Vagina (tissue), 2 donors: Measurements from ENCODE around the gene LPGAT1. TPM values are rescaled to one million over a fixed set of nuclear protein-coding genes. Genes with fewer than 3 reads are reported as not detected.

Source experiments
- DNase-seq, 2 donors: peaks; one replicate each; pipeline ENCODE4 v3.0.0-alpha.2; 2017; ENCODE audit errors: extremely low spot score in 2 of 2
- H3K27ac ChIP-seq: fragments of 200-600 bp; sonication (generic); one replicate; pipeline ENCODE4 v1.5.1; 2019
- H3K27me3 ChIP-seq: fragments of 200-600 bp; sonication (generic); one replicate; pipeline ENCODE4 v1.5.1; 2019
- H3K36me3 ChIP-seq, 2 donors: fragments of 200-600 bp; sonication (generic); one replicate each; pipeline ENCODE4 v1.5.1; 2017 to 2019
- H3K4me1 ChIP-seq: fragments of 200-600 bp; sonication (generic); one replicate; pipeline ENCODE4 v1.5.1; 2019
- H3K4me3 ChIP-seq, 2 donors: fragments of 200-600 bp; sonication (generic); 1 replicate in 1 of 2; 2 replicates in 1 of 2; pipeline ENCODE4 v1.5.1; 2016 to 2019
- H3K9me3 ChIP-seq: fragments of 200-600 bp; sonication (generic); one replicate; pipeline ENCODE4 v1.5.1; 2019
- POLR2A ChIP-seq, 2 donors: fragments of 450-650 bp; IDR thresholded peaks; one replicate each; pipeline ENCODE4 v1.6.1; 2017; ENCODE audit warnings: antibody characterized with exemption in 2 of 2, mild to moderate bottlenecking in 2 of 2, moderate library complexity in 2 of 2
- POLR2AphosphoS5 ChIP-seq, 2 donors: sonication (generic); formaldehyde crosslinking; IDR thresholded peaks; one replicate each; pipeline ENCODE4 v1.9.0; 2017; ENCODE audit warnings: antibody characterized with exemption in 2 of 2, mild to moderate bottlenecking in 2 of 2, low read depth in 1 of 2; ENCODE audit not compliant: insufficient read depth in 1 of 2
- intact Hi-C: fragments of 100-400 bp; cut with DNase I; formaldehyde crosslinking; loops from one replicate; pipeline ENCODE4 v1.15.1; 2023
- total RNA-seq: library from RNA; depleted of rRNA; stranded (reverse); fragments of >200 nt; gene quantifications from one replicate; pipeline ENCODE4 v1.2.3, GENCODE V29; 2016
- TF ChIP-seq, protein P1 (sequence below), 3 experiments: fragments of 450-650 bp in 2 of 3; fragments of 200-600 bp in 1 of 3; sonication (generic) in 1 of 3; IDR thresholded peaks; one replicate each; pipeline ENCODE4 v1.5.1; 2017 to 2019; ENCODE audit warnings: antibody characterized with exemption in 3 of 3, mild to moderate bottlenecking in 2 of 3, moderate library complexity in 2 of 3

LPGAT1 gene
- total RNA-seq, 1 donor from 2014 or later: 63.8 TPM

DNA sequence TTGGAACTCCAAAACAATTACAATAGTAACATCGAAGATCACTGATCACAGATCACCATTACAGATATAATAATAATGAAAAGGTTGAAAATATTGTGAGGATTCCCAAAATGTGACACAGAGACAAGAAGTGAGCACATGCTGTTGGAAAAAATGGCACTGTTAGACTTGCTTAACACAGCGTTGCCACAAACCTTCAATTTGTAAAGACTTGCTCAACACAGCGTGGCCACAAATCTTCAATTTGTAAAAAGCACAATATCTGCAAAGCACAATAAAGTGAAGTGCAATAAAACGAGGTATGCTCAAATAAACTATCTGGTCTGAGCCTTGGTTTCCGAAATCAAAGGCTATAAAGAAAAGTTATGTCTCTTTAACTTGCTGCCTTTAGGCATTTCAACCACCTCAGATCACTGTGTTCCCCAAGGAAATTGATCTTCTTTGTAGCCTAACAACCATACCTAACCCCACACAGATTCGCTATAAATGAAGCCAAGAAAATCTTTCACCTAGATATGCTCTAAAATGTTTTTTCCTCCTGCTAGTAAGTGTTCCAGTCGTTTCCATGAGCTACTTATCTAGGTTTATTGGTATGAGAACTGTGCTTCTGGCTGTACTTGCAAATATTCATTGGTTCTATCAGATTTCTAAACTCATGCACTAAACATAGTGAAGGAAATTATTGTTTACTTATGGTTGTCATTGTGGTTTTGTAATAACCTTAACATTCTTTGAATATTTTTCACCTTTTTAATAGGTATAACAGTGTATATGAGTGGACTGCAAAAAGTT is 13.1 kb upstream of the LPGAT1 start:
- DNase-seq: no peak
- no peaks in the 10 kb centered on the region for H3K36me3 ChIP-seq
- H3K9me3 ChIP-seq: no peaks in the 10 kb centered on the region
- intact Hi-C loops: no loop called here
- TF ChIP-seq POLR2A (IDR thresholded peaks at IDR 0.05) (no peak), POLR2AphosphoS5 (IDR thresholded peaks at IDR 0.05; ENCODE audit: insufficient read depth in 1 of 2, low read depth in 1 of 2) (no peak)
- TF ChIP-seq, protein P1, sequence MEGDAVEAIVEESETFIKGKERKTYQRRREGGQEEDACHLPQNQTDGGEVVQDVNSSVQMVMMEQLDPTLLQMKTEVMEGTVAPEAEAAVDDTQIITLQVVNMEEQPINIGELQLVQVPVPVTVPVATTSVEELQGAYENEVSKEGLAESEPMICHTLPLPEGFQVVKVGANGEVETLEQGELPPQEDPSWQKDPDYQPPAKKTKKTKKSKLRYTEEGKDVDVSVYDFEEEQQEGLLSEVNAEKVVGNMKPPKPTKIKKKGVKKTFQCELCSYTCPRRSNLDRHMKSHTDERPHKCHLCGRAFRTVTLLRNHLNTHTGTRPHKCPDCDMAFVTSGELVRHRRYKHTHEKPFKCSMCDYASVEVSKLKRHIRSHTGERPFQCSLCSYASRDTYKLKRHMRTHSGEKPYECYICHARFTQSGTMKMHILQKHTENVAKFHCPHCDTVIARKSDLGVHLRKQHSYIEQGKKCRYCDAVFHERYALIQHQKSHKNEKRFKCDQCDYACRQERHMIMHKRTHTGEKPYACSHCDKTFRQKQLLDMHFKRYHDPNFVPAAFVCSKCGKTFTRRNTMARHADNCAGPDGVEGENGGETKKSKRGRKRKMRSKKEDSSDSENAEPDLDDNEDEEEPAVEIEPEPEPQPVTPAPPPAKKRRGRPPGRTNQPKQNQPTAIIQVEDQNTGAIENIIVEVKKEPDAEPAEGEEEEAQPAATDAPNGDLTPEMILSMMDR (IDR thresholded peaks at IDR 0.05): no peak
- H3K4me1 ChIP-seq: peaks cover 15% of the 10 kb centered on the region
- H3K4me3 ChIP-seq: no peak overlapping the region
- H3K27me3 ChIP-seq: no peaks in the 10 kb centered on the region
- H3K27ac ChIP-seq: no peak overlapping the region

DNA sequence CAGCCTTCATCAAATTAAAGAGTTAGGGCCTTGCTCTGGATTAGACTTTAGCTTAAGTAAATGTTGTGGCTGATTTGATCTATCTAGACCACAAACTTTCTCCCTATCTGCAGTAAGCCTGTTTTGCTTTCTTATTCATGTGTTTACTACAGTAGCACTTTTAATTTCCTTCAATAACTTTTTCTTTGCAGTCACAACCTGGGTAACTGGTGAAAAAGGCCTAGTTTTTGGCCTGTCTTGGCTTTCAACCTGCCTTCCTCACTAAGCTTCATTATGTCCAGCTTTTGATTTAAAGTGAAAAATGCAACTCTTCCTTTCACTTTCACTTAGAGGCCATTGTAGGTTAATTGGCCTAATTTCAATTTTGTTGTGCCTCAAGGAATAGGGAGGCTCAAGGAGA is 12.5 kb upstream of the LPGAT1 start:
- Histone ChIP-seq H3K27me3 (no peaks in the 10 kb centered on the region), H3K36me3 (no peaks in the 10 kb centered on the region), H3K4me3 (no peak overlapping the region), H3K27ac (no peak overlapping the region), H3K4me1 (peaks cover 15% of the 10 kb centered on the region), H3K9me3 (no peaks in the 10 kb centered on the region)
- no peak for DNase-seq
- TF ChIP-seq POLR2A (IDR thresholded peaks at IDR 0.05) (no peak), POLR2AphosphoS5 (IDR thresholded peaks at IDR 0.05; ENCODE audit: insufficient read depth in 1 of 2, low read depth in 1 of 2) (no peak)
- TF ChIP-seq, protein P1 (IDR thresholded peaks at IDR 0.05): no peak
- intact Hi-C loops: no loop called here

DNA sequence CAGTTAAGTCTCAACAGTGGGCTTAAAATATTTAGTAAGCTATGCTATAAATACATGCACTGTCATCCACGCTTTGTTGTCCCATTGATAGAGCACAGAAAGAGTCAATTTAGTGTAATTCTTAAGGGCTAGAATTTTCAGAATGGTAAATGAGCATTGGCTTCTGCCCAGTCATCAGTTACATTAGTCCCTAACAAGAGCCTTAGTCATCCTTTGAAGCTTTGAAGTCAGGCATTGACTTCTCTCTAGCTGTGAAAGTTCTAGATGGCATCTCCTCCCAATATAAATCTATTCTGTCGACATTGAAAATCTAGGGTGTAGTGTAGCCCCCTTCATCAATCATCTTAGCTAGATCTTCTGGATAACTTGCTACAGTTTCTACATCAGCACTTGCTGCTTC is 12.0 kb upstream of the LPGAT1 start:
- H3K4me3 ChIP-seq: no peak overlapping the region
- DNase-seq: no peak
- no peak overlapping the region for H3K27ac ChIP-seq
- peaks cover 15% of the 10 kb centered on the region for H3K4me1 ChIP-seq
- no peaks in the 10 kb centered on the region for H3K36me3 ChIP-seq
- intact Hi-C loops: no loop called here
- no peaks in the 10 kb centered on the region for H3K27me3 ChIP-seq
- TF ChIP-seq, protein P1 (IDR thresholded peaks at IDR 0.05): no peak
- no peak for TF ChIP-seq POLR2AphosphoS5 (IDR thresholded peaks at IDR 0.05; ENCODE audit: insufficient read depth in 1 of 2, low read depth in 1 of 2)
- TF ChIP-seq POLR2A (IDR thresholded peaks at IDR 0.05): no peak
- H3K9me3 ChIP-seq: no peaks in the 10 kb centered on the region

DNA sequence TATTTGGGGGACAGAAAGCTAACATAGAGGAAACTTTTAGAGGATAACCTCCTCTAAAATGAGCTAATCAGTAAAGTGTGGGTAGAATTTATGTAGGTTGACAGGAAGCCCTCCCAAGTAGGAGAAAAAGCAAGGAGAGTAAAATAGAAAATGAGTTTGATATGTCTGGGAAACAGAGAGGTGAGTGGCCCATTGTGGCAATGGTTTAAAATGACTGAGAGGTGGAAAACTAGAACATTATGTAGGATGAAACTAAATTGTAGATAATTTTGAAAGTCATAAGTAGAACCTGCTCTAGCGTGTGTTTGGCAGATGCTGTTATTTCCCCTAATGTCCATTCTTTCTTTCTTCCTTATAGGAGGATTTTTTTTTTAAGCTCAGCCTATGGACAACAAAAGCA is 8.5 kb upstream of the LPGAT1 start:
- H3K27me3 ChIP-seq: no peaks in the 10 kb centered on the region
- no peak for DNase-seq
- intact Hi-C loops: no loop called here
- peaks cover 15% of the 10 kb centered on the region for H3K4me1 ChIP-seq
- H3K27ac ChIP-seq: no peak overlapping the region
- no peak overlapping the region for H3K4me3 ChIP-seq
- no peaks in the 10 kb centered on the region for H3K9me3 ChIP-seq
- H3K36me3 ChIP-seq: no peaks in the 10 kb centered on the region
- no peak for TF ChIP-seq POLR2A (IDR thresholded peaks at IDR 0.05)
- TF ChIP-seq, protein P1 (IDR thresholded peaks at IDR 0.05): no peak
- TF ChIP-seq POLR2AphosphoS5 (IDR thresholded peaks at IDR 0.05; ENCODE audit: insufficient read depth in 1 of 2, low read depth in 1 of 2): no peak

DNA sequence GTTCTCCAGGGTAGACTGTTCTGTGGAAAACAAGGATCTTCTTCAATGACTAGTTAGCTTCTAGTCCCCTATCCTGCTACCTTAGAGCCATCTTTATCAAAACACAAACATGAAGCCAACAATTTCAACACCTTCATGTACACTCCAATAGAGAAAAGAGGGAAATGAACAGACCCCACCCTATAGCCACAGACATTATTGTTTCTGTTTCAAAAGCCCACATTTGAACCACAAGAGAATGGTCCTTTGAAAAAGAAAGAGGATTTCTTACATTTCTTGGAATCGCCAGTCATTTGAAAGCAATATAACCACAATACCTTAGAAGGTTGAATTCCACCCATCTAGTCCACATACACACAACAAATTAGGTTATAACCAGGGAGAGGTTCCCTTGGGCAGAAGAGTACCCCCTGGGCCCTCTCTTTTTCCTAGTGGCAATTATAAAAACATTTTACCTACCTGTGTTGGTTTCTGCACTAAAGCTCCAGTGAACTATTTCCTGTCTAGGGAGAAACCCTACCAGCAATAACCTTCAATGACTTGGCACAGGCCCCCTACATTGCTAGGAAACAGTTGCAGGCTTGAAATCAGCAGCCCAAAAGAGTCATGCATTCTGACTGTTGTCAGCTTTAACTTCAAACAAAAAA is 2.7 kb upstream of the LPGAT1 start:
- H3K4me3 ChIP-seq: no peak overlapping the region
- H3K27me3 ChIP-seq: no peaks in the 10 kb centered on the region
- H3K9me3 ChIP-seq: no peaks in the 10 kb centered on the region
- intact Hi-C loops: no loop called here
- no peak overlapping the region for H3K27ac ChIP-seq
- TF ChIP-seq POLR2AphosphoS5 (IDR thresholded peaks at IDR 0.05; ENCODE audit: insufficient read depth in 1 of 2, low read depth in 1 of 2) (no peak), POLR2A (IDR thresholded peaks at IDR 0.05) (no peak)
- TF ChIP-seq, protein P1 (IDR thresholded peaks at IDR 0.05): no peak
- no peaks in the 10 kb centered on the region for H3K36me3 ChIP-seq
- no peak for DNase-seq
- peaks cover 15% of the 10 kb centered on the region for H3K4me1 ChIP-seq
